Colonic mucosa (tissue), 4 donors: ENCODE data around the gene THSD7A. TPM values are rescaled to one million over a fixed set of nuclear protein-coding genes. Genes with fewer than 3 reads are reported as not detected.

Experiments used
- DNase-seq: peaks from one replicate; pipeline ENCODE4 v3.0.0-alpha.2; 2020
- H3K27ac ChIP-seq: fragments of 200-600 bp; one replicate; pipeline ENCODE4 v1.8.0; 2021
- H3K27me3 ChIP-seq: fragments of 200-600 bp; one replicate; pipeline ENCODE4 v1.8.0; 2021
- H3K36me3 ChIP-seq: fragments of 200-600 bp; one replicate; pipeline ENCODE4 v1.8.0; 2021
- H3K4me1 ChIP-seq: fragments of 200-600 bp; one replicate; pipeline ENCODE4 v1.8.0; 2021; ENCODE audit warnings: mild to moderate bottlenecking
- H3K4me3 ChIP-seq: fragments of 200-600 bp; one replicate; pipeline ENCODE4 v1.8.0; 2021
- H3K9ac ChIP-seq, 2 donors: one replicate each; pipeline ENCODE4 v1.7.0; 2013; ENCODE audit warnings: control low read depth in 2 of 2, low read depth in 2 of 2, low read length in 2 of 2
- H3K9me3 ChIP-seq: fragments of 200-600 bp; one replicate; pipeline ENCODE4 v1.8.0; 2021
- CTCF ChIP-seq: fragments of 200-600 bp; IDR thresholded peaks from one replicate; pipeline ENCODE4 v1.8.0; 2022; ENCODE audit warnings: antibody characterized with exemption, mild to moderate bottlenecking
- intact Hi-C: fragments of 100-400 bp; cut with DNase I; formaldehyde crosslinking; loops from one replicate; pipeline ENCODE4 v1.14.1; 2022
- total RNA-seq, 2 donors: library from RNA; stranded (reverse); fragmentation: NEBNext Ultra II Directional in 1 of 2; extraction: Animal tissue kit (Norgen Biotek cat#: 25700) in 1 of 2; gene quantifications; one replicate each; pipeline ENCODE4 v1.2.1, GENCODE V29; 2021
- donor health status: healthy.
- donor health status: DM: no; HTN: no; CAD: no.
- donor health status: DM: no; HTN: no; CAD: no.

Gene THSD7A
- total RNA-seq, 2 donors from 2014 or later, result 2.1 to 2.3 TPM

GRCh38 chr7:11330717-11331116, 501.3 kb downstream of the THSD7A start:
- intact Hi-C loops, result no loop called here
- no peaks in the 10 kb centered on the region for H3K9me3 ChIP-seq
- TF ChIP-seq CTCF, result no peak
- no peaks in the 10 kb centered on the region for H3K4me1 ChIP-seq
- no peaks in the 10 kb centered on the region for H3K36me3 ChIP-seq
- DNase-seq, result no peak
- H3K4me3 ChIP-seq, result no peak overlapping the region
- no peak overlapping the region for H3K27ac ChIP-seq
- no peak overlapping the region for H3K9ac ChIP-seq
- no peaks in the 10 kb centered on the region for H3K27me3 ChIP-seq

GRCh38 chr7:11330208-11330607, 501.8 kb downstream of the THSD7A start:
- DNase-seq, result no peak
- intact Hi-C loops, result no loop called here
- Histone ChIP-seq H3K36me3 (no peaks in the 10 kb centered on the region), H3K27me3 (no peaks in the 10 kb centered on the region), H3K27ac (no peak overlapping the region), H3K4me1 (no peaks in the 10 kb centered on the region), H3K4me3 (no peak overlapping the region), H3K9me3 (no peaks in the 10 kb centered on the region), H3K9ac (no peak overlapping the region)
- TF ChIP-seq CTCF, result no peak

GRCh38 chr7:11329626-11330025, 502.4 kb downstream of the THSD7A start:
- Histone ChIP-seq H3K27ac (no peak overlapping the region), H3K9me3 (no peaks in the 10 kb centered on the region), H3K27me3 (no peaks in the 10 kb centered on the region), H3K9ac (no peak overlapping the region), H3K4me3 (no peak overlapping the region), H3K36me3 (no peaks in the 10 kb centered on the region), H3K4me1 (no peaks in the 10 kb centered on the region)
- DNase-seq, result no peak
- intact Hi-C loops, result no loop called here
- TF ChIP-seq CTCF, result no peak

- no peak overlapping the region for H3K27ac ChIP-seq
- DNase-seq, result no peak
- no peaks in the 10 kb centered on the region for H3K9me3 ChIP-seq
- H3K4me1 ChIP-seq, result no peaks in the 10 kb centered on the region
- no peaks in the 10 kb centered on the region for H3K36me3 ChIP-seq
- TF ChIP-seq CTCF, result no peak
- H3K27me3 ChIP-seq, result no peaks in the 10 kb centered on the region
- H3K9ac ChIP-seq, result no peak overlapping the region
- intact Hi-C loops, result no loop called here
- no peak overlapping the region for H3K4me3 ChIP-seq
Observed at GRCh38 chr7:11328309-11328708, 503.7 kb downstream of the THSD7A start.

- no peak overlapping the region for H3K9ac ChIP-seq
- DNase-seq, result no peak
- no peaks in the 10 kb centered on the region for H3K36me3 ChIP-seq
- intact Hi-C loops, result no loop called here
- H3K4me1 ChIP-seq, result no peaks in the 10 kb centered on the region
- TF ChIP-seq CTCF, result no peak
- no peak overlapping the region for H3K4me3 ChIP-seq
- H3K9me3 ChIP-seq, result no peaks in the 10 kb centered on the region
- H3K27me3 ChIP-seq, result no peaks in the 10 kb centered on the region
- no peak overlapping the region for H3K27ac ChIP-seq
Observed at GRCh38 chr7:11327633-11328032, 504.4 kb downstream of the THSD7A start.
